HCT116 (cell line): Measurements from ENCODE around the gene ADAMTS9. TPM values are rescaled to one million over a fixed set of nuclear protein-coding genes. Genes with fewer than 3 reads are reported as not detected.

ENCODE experiments used
- ATAC-seq: fragments of 200-7000 bp; cut with Tn5 transposase; 2 replicates; pipeline ENCODE4 v1.9.1; 2020; ENCODE audit warnings: mild to moderate bottlenecking, moderate library complexity
- BruUV-seq: library from RNA; stranded (reverse); fragments of 400-500 nt; replicated peaks from 2 replicates; lab custom pipeline; 2021; lab: Mats Ljungman, UMichigan
- CTCF ChIA-PET: fragments of 300-600 bp; sonication (Branson Sonifier 250); formaldehyde crosslinking; loops from one replicate; lab custom pipeline; 2021; ENCODE audit warnings: antibody characterized with exemption; lab: Charles Lee
- POLR2A ChIA-PET: fragments of 300-600, 350-600 bp; sonication (Branson Sonifier 250); formaldehyde crosslinking; loops from one replicate; lab custom pipeline; 2021; ENCODE audit warnings: antibody characterized with exemption; lab: Charles Lee
- RAD21 ChIA-PET, 2 experiments: fragments of 300-600 bp; sonication (Branson Sonifier 250); formaldehyde crosslinking; loops; one replicate each; lab custom pipeline; 2023; ENCODE audit warnings: low total read pairs in 2 of 2; ENCODE audit not compliant: uncharacterized antibody in 2 of 2, unreplicated experiment in 2 of 2, low non-redundant PET in 1 of 2; lab: Charles Lee
- DNase-seq: peaks from one replicate; pipeline ENCODE4 v3.0.0-alpha.2; 2010; ENCODE audit warnings: low read depth, low spot score
- H2AFZ ChIP-seq: fragments of 200-600 bp; shearing (Covaris generic), sonication (generic); 2 replicates; pipeline ENCODE4 v1.6.1; 2017; ENCODE audit warnings: low read depth, mixed run types, mixed read lengths, antibody characterized with exemption, low read length; ENCODE audit not compliant: poor library complexity, severe bottlenecking
- H3K27ac ChIP-seq: 2 replicates; pipeline ENCODE4 v1.5.1; 2012; ENCODE audit warnings: low read depth, low read length
- H3K27me3 ChIP-seq: fragments of 200-600 bp; sonication (generic); 2 replicates; pipeline ENCODE4 v1.6.1; 2016; ENCODE audit warnings: mixed run types, low read length, mixed read lengths; ENCODE audit not compliant: insufficient read depth
- H3K36me3 ChIP-seq, 2 experiments: fragments of 200-500 bp in 1 of 2; fragments of 200-600 bp in 1 of 2; sonication (Bioruptor generic) in 1 of 2; sonication (generic) in 1 of 2; 2 replicates each; pipeline versions ENCODE4 v1.5.1 to v1.6.1; 2014 to 2016; ENCODE audit warnings: low read length in 2 of 2, inconsistent platforms in 1 of 2, mixed read lengths in 1 of 2, mixed run types in 1 of 2; ENCODE audit not compliant: insufficient read depth in 2 of 2, control insufficient read depth in 1 of 2
- H3K4me1 ChIP-seq, 2 experiments: fragments of 200-600 bp in 1 of 2; sonication (generic) in 1 of 2; 2 replicates each; pipeline versions ENCODE4 v1.5.1 to v1.6.1; 2012 to 2017; ENCODE audit warnings: low read length in 2 of 2, inconsistent platforms in 1 of 2, mild to moderate bottlenecking in 1 of 2, mixed read lengths in 1 of 2, mixed run types in 1 of 2, moderate library complexity in 1 of 2; ENCODE audit not compliant: insufficient read depth in 2 of 2, control insufficient read depth in 1 of 2
- H3K4me2 ChIP-seq: fragments of 200-600 bp; sonication (generic); 2 replicates; pipeline ENCODE4 v1.6.1; 2017; ENCODE audit warnings: mixed run types, low read length, mixed read lengths
- H3K4me3 ChIP-seq, 2 experiments: fragments of 200-600 bp in 1 of 2; sonication (generic) in 1 of 2; replicated peaks in 1 of 2; 2 replicates each; pipeline ENCODE4 v1.5.1; 2011 to 2016; ENCODE audit warnings: low read length in 2 of 2, control low read depth in 1 of 2, low read depth in 1 of 2, mild to moderate bottlenecking in 1 of 2, mixed read lengths in 1 of 2, mixed run types in 1 of 2
- H3K79me2 ChIP-seq: fragments of 200-600 bp; sonication (generic); 2 replicates; pipeline ENCODE4 v1.6.1; 2017; ENCODE audit warnings: mild to moderate bottlenecking, mixed run types, low read length, moderate library complexity, mixed read lengths; ENCODE audit not compliant: insufficient read depth
- H3K9ac ChIP-seq: fragments of 200-600 bp; sonication (generic); 2 replicates; pipeline ENCODE4 v1.6.1; 2016; ENCODE audit warnings: low read length, mixed read lengths
- H3K9me2 ChIP-seq: fragments of 200-600 bp; sonication (generic), shearing (Covaris generic); 2 replicates; pipeline ENCODE4 v1.6.1; 2017; ENCODE audit warnings: mixed run types, mild to moderate bottlenecking, moderate library complexity; ENCODE audit not compliant: insufficient read depth
- H3K9me3 ChIP-seq, 2 experiments: fragments of 200-500 bp in 1 of 2; fragments of 200-600 bp in 1 of 2; sonication (Bioruptor generic) in 1 of 2; sonication (generic) in 1 of 2; 2 replicates each; pipeline ENCODE4 v1.6.1; 2014 to 2017; ENCODE audit warnings: low read length in 2 of 2, mixed read lengths in 2 of 2, inconsistent platforms in 1 of 2, low read depth in 1 of 2, mild to moderate bottlenecking in 1 of 2, mixed run types in 1 of 2, moderate library complexity in 1 of 2; ENCODE audit not compliant: control insufficient read depth in 1 of 2, insufficient read depth in 1 of 2
- H4K20me1 ChIP-seq: fragments of 200-600 bp; sonication (generic), shearing (Covaris generic); 2 replicates; pipeline ENCODE4 v1.6.1; 2017; ENCODE audit warnings: mixed run types, mild to moderate bottlenecking, moderate library complexity; ENCODE audit not compliant: insufficient read depth
- ATF3 ChIP-seq: IDR thresholded peaks from 2 replicates; pipeline ENCODE4 v1.6.1; 2012
- CBX3 ChIP-seq: IDR thresholded peaks from 2 replicates; pipeline ENCODE4 v1.6.1; 2012; ENCODE audit warnings: low read depth
- EGR1 ChIP-seq: IDR thresholded peaks from 2 replicates; pipeline ENCODE4 v1.6.1; 2012; ENCODE audit warnings: low read depth
- ELF1 ChIP-seq: IDR thresholded peaks from 2 replicates; pipeline ENCODE4 v1.6.1; 2012; ENCODE audit warnings: low read depth, borderline replicate concordance
- FOSL1 ChIP-seq: IDR thresholded peaks from 2 replicates; pipeline ENCODE4 v1.6.1; 2012; ENCODE audit warnings: low read depth
- JUND ChIP-seq: IDR thresholded peaks from 2 replicates; pipeline ENCODE4 v1.6.1; 2012
- ZBTB33 ChIP-seq: IDR thresholded peaks from 2 replicates; pipeline ENCODE4 v1.6.1; 2011; ENCODE audit warnings: mild to moderate bottlenecking, low read length, moderate library complexity; ENCODE audit not compliant: insufficient replicate concordance; ENCODE audit errors: extremely low read depth
- ZNF274 ChIP-seq: fragments of 200-500 bp; sonication (Bioruptor generic); IDR thresholded peaks from 2 replicates; pipeline ENCODE4 v1.6.1; 2014; ENCODE audit warnings: mild to moderate bottlenecking, low read depth, low read length, inconsistent platforms
- intact Hi-C: fragments of 100-400 bp; cut with micrococcal nuclease; formaldehyde crosslinking; loops from 2 replicates; pipeline ENCODE4 v1.10.0; 2022
- total RNA-seq: library from RNA; stranded (reverse); gene quantifications from one replicate; pipeline ENCODE4 v1.2.1, GENCODE V29; 2021; ENCODE audit not compliant: unreplicated experiment

Gene ADAMTS9
- total RNA-seq, 1 experiment from 2014 or later, result 0.05 TPM

GRCh38 chr3:64728994-64729393 is 41.2 kb upstream of the ADAMTS9 start:
- no TSS peak for BruUV-seq
- RAD21 ChIA-PET, result no interaction called here
- no peak for DNase-seq

More at GRCh38 chr3:64728994-64729393, 41.2 kb upstream of the ADAMTS9 start:
- Histone ChIP-seq H3K27me3 (no peaks in the 10 kb centered on the region), H3K9ac (no peak overlapping the region), H3K36me3 (no peaks in the 10 kb centered on the region), H3K4me1 (no peaks in the 10 kb centered on the region), H3K9me3 (no peaks in the 10 kb centered on the region), H3K27ac (no peak overlapping the region), H4K20me1 (no peaks in the 10 kb centered on the region), H3K9me2 (no peaks in the 10 kb centered on the region), H3K4me3 (no peak overlapping the region), H3K4me2 (no peak overlapping the region), H3K79me2 (no peaks in the 10 kb centered on the region), H2AFZ (no peak overlapping the region)
- no peak for ATAC-seq
- ChIA-PET POLR2A (no interaction called here), CTCF (no interaction called here)
- intact Hi-C loops, result no loop called here
- TF ChIP-seq ELF1 (no peak), ATF3 (no peak), JUND (no peak), EGR1 (no peak), FOSL1 (no peak), ZBTB33 (no peak), CBX3 (no peak), ZNF274 (no peak)
